Nephron progenitor cell (in vitro differentiated cells): ENCODE results near the gene KLK6.

ENCODE experiments used
- DNase-seq: peaks from one replicate; pipeline ENCODE4 v3.0.0; 2021
- H3K27ac Mint-ChIP-seq: 2 replicates; pipeline ENCODE4 v1.8.0; 2021; ENCODE audit warnings: mild to moderate bottlenecking, moderate library complexity, mixed read lengths
- H3K27me3 Mint-ChIP-seq: 2 replicates; pipeline ENCODE4 v1.8.0; 2021; ENCODE audit warnings: mild to moderate bottlenecking, low read depth, mixed read lengths; ENCODE audit not compliant: poor library complexity
- H3K36me3 Mint-ChIP-seq: 2 replicates; pipeline ENCODE4 v1.8.0; 2021; ENCODE audit warnings: low read depth, mixed read lengths
- H3K4me1 Mint-ChIP-seq: 2 replicates; pipeline ENCODE4 v1.8.0; 2021; ENCODE audit warnings: mixed read lengths
- H3K4me3 Mint-ChIP-seq: 2 replicates; pipeline ENCODE4 v1.8.0; 2021; ENCODE audit warnings: mild to moderate bottlenecking, moderate library complexity, mixed read lengths
- H3K9me3 Mint-ChIP-seq: 2 replicates; pipeline ENCODE4 v1.8.0; 2021; ENCODE audit warnings: mild to moderate bottlenecking, moderate library complexity, mixed read lengths
- CTCF ChIP-seq: fragments of 200-600 bp; sonication (generic); IDR thresholded peaks from 2 replicates; pipeline ENCODE4 v1.5.0; 2021; ENCODE audit warnings: antibody characterized with exemption

KLK6 gene

GRCh38 chr19:50928831-50929230 lies 40.6 kb downstream of the KLK6 start:
- Mint-ChIP-seq H3K27ac (no peak overlapping the region), H3K27me3 (peaks cover 68% of the 10 kb centered on the region), H3K36me3 (no peaks in the 10 kb centered on the region), H3K4me1 (peaks cover 10% of the 10 kb centered on the region), H3K9me3 (no peaks in the 10 kb centered on the region), H3K4me3 (no peak overlapping the region)
- no peak for TF ChIP-seq CTCF
- no peak for DNase-seq

GRCh38 chr19:50926144-50926543 lies 43.2 kb downstream of the KLK6 start:
- no peak overlapping the region for H3K27ac Mint-ChIP-seq
- no peaks in the 10 kb centered on the region for H3K9me3 Mint-ChIP-seq
- H3K36me3 Mint-ChIP-seq = no peaks in the 10 kb centered on the region
- H3K4me3 Mint-ChIP-seq = no peak overlapping the region
- no peak for TF ChIP-seq CTCF
- H3K4me1 Mint-ChIP-seq = peaks cover 9% of the 10 kb centered on the region
- DNase-seq = no peak
- H3K27me3 Mint-ChIP-seq = peaks cover 77% of the 10 kb centered on the region

GRCh38 chr19:50925734-50926133 lies 43.7 kb downstream of the KLK6 start:
- Mint-ChIP-seq H3K27me3 (peaks cover 78% of the 10 kb centered on the region), H3K9me3 (no peaks in the 10 kb centered on the region), H3K27ac (no peak overlapping the region), H3K4me1 (peaks cover 8% of the 10 kb centered on the region), H3K36me3 (no peaks in the 10 kb centered on the region), H3K4me3 (no peak overlapping the region)
- TF ChIP-seq CTCF = no peak
- no peak for DNase-seq

- no peaks in the 10 kb centered on the region for H3K36me3 Mint-ChIP-seq
- no peak for DNase-seq
- H3K27ac Mint-ChIP-seq = no peak overlapping the region
- H3K27me3 Mint-ChIP-seq = peaks cover 79% of the 10 kb centered on the region
- peaks cover 8% of the 10 kb centered on the region for H3K4me1 Mint-ChIP-seq
- TF ChIP-seq CTCF = no peak
- H3K4me3 Mint-ChIP-seq = no peak overlapping the region
- H3K9me3 Mint-ChIP-seq = no peaks in the 10 kb centered on the region
These were observed 44.8 kb downstream of the KLK6 start for GRCh38 chr19:50924586-50924985.

GRCh38 chr19:50922317-50922853 lies 47.0 kb downstream of the KLK6 start:
- DNase-seq = peak; percentile 84
- Mint-ChIP-seq H3K27ac (no peak overlapping the region), H3K27me3 (peaks cover 85% of the 10 kb centered on the region), H3K4me3 (no peak overlapping the region), H3K4me1 (peaks cover 8% of the 10 kb centered on the region), H3K36me3 (no peaks in the 10 kb centered on the region), H3K9me3 (no peaks in the 10 kb centered on the region)
- peak; percentile 90 for TF ChIP-seq CTCF
